Gastrocnemius medialis (tissue), 4 donors: ENCODE data around the gene USE1. TPM values are rescaled to one million over a fixed set of nuclear protein-coding genes. Genes with fewer than 3 reads are reported as not detected.

Experiments used
- ATAC-seq, 2 donors: fragments of 150-250 bp; one replicate each; pipeline ENCODE4 v1.9.1; 2016
- DNase-seq, 2 donors: peaks; one replicate each; pipeline ENCODE4 v3.0.0-alpha.2; 2019
- H3K27ac ChIP-seq, 4 donors: fragments of 200-600 bp; sonication (generic); 1 replicate in 1 of 4; 2 replicates in 3 of 4; pipeline ENCODE4 v1.5.1; 2016 to 2018; ENCODE audit warnings: mild to moderate bottlenecking in 2 of 4, moderate library complexity in 1 of 4
- H3K27me3 ChIP-seq, 3 donors: fragments of 200-600 bp; sonication (generic) in 2 of 3; 1 replicate in 1 of 3; 2 replicates in 2 of 3; pipeline versions ENCODE4 v1.5.1 to v1.6.0; 2016 to 2019; ENCODE audit warnings: mild to moderate bottlenecking in 1 of 3, moderate library complexity in 1 of 3
- H3K36me3 ChIP-seq, 2 donors: fragments of 200-600 bp; sonication (generic) in 1 of 2; one replicate each; pipeline ENCODE4 v1.5.1; 2017 to 2018
- H3K4me1 ChIP-seq, 2 donors: fragments of 200-600 bp; sonication (generic) in 1 of 2; one replicate each; pipeline ENCODE4 v1.5.1; 2016 to 2017; ENCODE audit warnings: mild to moderate bottlenecking in 2 of 2
- H3K4me3 ChIP-seq, 4 donors: fragments of 200-600 bp; sonication (generic) in 3 of 4; 1 replicate in 1 of 4; 2 replicates in 3 of 4; pipeline ENCODE4 v1.5.1; 2016 to 2019; ENCODE audit warnings: mild to moderate bottlenecking in 2 of 4
- H3K9me3 ChIP-seq, 3 donors: fragments of 200-600 bp; sonication (generic) in 2 of 3; 1 replicate in 1 of 3; 2 replicates in 2 of 3; pipeline ENCODE4 v1.5.1; 2016 to 2019
- POLR2A ChIP-seq, 2 donors: fragments of 450-650 bp; IDR thresholded peaks; one replicate each; pipeline ENCODE4 v1.6.1; 2017; ENCODE audit warnings: antibody characterized with exemption in 2 of 2, mild to moderate bottlenecking in 2 of 2, moderate library complexity in 2 of 2
- in situ Hi-C, 4 donors: fragments of 200-750 bp; cut with MboI; loops; one replicate each; pipeline versions ENCODE4 v1.15.0 to v1.8.0; 2017; ENCODE audit warnings: low sequenced_read_pairs in 4 of 4
- intact Hi-C: fragments of 100-400 bp; cut with DNase I; formaldehyde crosslinking; loops from one replicate; pipeline ENCODE4 v1.15.1; 2023; ENCODE audit warnings: low total_unique reads
- total RNA-seq, 4 donors: library from RNA; depleted of rRNA; stranded (reverse); fragments of >200 nt; gene quantifications; one replicate each; pipeline versions ENCODE4 v1.1.0 to v1.2.3, GENCODE V29; 2016
- TF ChIP-seq, protein P1 (sequence below), 5 experiments: fragments of 450-650 bp in 3 of 5; fragments of 200-600 bp in 2 of 5; sonication (generic) in 2 of 5; IDR thresholded peaks in 4 of 5; conservative IDR thresholded peaks in 1 of 5; 1 replicate in 4 of 5; 2 replicates in 1 of 5; pipeline ENCODE4 v1.5.1; 2016 to 2019; ENCODE audit warnings: antibody characterized with exemption in 5 of 5, mild to moderate bottlenecking in 3 of 5, moderate library complexity in 3 of 5

USE1 gene
- total RNA-seq, 4 donors from 2014 or later, result 14.1 to 39.9 (median 22.3) TPM

DNA sequence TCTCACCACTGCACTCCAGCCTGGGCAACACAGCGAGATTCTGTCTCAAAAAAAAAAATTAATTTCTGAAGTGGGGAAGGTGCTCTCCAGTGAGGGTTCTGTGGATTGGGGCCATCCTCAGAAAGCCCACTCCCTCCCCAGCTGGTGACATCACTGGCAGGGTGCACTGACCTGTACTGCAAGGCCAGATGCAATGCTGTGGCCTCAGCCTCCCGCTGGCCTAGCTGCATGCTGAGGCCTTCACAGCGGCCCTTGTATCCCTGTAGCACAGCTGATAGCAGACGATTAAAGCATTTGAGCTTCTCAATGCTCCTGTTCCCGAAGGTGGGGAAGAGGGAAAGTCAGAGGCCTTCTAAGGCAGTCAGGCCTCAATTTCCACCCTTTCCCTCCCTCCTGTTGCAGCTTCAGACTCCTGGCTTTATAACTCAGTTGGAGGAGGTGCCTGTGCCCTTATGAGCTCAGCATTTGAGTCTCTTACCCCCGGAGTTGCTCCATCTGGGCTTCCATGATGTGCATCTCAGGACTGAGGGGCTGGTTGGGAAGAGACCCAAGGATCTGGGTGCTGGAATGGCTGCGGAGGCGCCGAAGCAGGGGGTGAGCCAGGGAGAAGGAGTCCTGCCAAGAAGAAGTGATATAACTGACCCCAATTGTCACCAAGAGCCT is 44.1 kb downstream of the USE1 start:
- ATAC-seq (no peak), DNase-seq (no peak)
- Histone ChIP-seq H3K4me1 (no peaks in the 10 kb centered on the region), H3K9me3 (no peaks in the 10 kb centered on the region), H3K27ac (no peak overlapping the region), H3K36me3 (no peaks in the 10 kb centered on the region), H3K27me3 (no peaks in the 10 kb centered on the region), H3K4me3 (no peak overlapping the region)
- in situ Hi-C loops (no loop called here), intact Hi-C loops (no loop called here)
- TF ChIP-seq POLR2A (IDR thresholded peaks at IDR 0.05), result no peak
- TF ChIP-seq, protein P1, sequence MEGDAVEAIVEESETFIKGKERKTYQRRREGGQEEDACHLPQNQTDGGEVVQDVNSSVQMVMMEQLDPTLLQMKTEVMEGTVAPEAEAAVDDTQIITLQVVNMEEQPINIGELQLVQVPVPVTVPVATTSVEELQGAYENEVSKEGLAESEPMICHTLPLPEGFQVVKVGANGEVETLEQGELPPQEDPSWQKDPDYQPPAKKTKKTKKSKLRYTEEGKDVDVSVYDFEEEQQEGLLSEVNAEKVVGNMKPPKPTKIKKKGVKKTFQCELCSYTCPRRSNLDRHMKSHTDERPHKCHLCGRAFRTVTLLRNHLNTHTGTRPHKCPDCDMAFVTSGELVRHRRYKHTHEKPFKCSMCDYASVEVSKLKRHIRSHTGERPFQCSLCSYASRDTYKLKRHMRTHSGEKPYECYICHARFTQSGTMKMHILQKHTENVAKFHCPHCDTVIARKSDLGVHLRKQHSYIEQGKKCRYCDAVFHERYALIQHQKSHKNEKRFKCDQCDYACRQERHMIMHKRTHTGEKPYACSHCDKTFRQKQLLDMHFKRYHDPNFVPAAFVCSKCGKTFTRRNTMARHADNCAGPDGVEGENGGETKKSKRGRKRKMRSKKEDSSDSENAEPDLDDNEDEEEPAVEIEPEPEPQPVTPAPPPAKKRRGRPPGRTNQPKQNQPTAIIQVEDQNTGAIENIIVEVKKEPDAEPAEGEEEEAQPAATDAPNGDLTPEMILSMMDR (IDR thresholded peaks at IDR 0.05 in 4 of 5, conservative IDR thresholded peaks at IDR 0.05 in 1 of 5), result no peak

DNA sequence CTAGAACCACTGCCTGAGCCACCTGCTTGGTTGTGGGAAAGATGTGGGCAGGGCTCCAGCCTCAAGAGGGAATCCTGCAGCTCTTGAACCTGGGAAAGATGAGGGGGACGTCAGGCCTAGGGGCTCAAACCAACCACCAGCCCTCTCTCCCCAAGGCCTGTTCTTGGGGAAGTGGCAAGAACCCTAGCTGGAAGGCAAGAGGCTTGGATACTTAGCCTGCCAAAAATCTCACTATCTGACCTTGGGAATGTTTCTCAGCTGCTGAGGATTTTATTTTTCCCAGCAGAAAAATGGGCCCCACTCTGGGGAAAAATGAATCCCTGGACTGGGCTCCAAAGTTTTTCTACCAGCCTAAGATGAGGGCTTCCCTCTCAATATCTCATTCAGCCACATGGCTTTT is 44.8 kb downstream of the USE1 start:
- H3K4me3 ChIP-seq, result no peak overlapping the region
- no peak for ATAC-seq
- in situ Hi-C loops, result no loop called here

DNA sequence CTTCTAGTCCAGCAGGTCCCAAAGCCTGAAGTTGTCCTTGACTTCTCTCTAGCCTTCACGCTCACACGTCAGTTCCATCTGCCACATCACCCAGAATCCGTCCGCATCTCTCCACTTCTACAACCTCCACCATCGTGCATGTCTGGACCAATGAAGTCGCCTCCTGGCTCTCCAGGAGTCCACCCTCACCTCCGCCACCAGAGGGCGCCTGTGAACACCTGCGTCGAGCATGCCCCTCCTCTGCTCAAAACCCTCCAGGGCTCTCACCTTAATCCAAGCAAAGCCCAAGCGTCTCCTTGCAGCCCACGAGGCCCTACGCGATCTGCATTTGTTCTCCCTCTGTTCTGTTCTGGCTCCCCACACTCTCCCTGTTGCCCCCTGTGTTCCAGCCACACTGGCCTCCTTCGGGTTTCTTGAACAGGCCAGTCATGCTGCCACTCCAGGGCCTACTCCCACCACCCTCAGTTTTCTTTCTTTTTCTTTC is 45.7 kb downstream of the USE1 start:
- H3K4me3 ChIP-seq, result no peak overlapping the region
- intact Hi-C loops, result loop anchor here (1.0 kb wide), 2 partner anchors 21 to 42 kb away; partner anchors contain the start of gene ABHD8
- TF ChIP-seq, protein P1 (IDR thresholded peaks at IDR 0.05 in 4 of 5, conservative IDR thresholded peaks at IDR 0.05 in 1 of 5), result peak; percentile 76 to 94 (median 88)
- TF ChIP-seq POLR2A (IDR thresholded peaks at IDR 0.05), result no peak
- peak; percentile 57 to 77 for DNase-seq
- in situ Hi-C loops, result no loop called here
- no peaks in the 10 kb centered on the region for H3K36me3 ChIP-seq
- no peak overlapping the region for H3K27ac ChIP-seq
- ATAC-seq, result peak; percentile 92 to 98
- no peaks in the 10 kb centered on the region for H3K9me3 ChIP-seq
- no peaks in the 10 kb centered on the region for H3K4me1 ChIP-seq
- H3K27me3 ChIP-seq, result no peaks in the 10 kb centered on the region

More for the DNA sequence above, 44.8 kb downstream of the USE1 start:
- Histone ChIP-seq H3K27ac (no peak overlapping the region), H3K27me3 (no peaks in the 10 kb centered on the region), H3K36me3 (no peaks in the 10 kb centered on the region), H3K9me3 (no peaks in the 10 kb centered on the region), H3K4me1 (no peaks in the 10 kb centered on the region)
- TF ChIP-seq POLR2A (IDR thresholded peaks at IDR 0.05), result no peak
- TF ChIP-seq, protein P1 (IDR thresholded peaks at IDR 0.05 in 4 of 5, conservative IDR thresholded peaks at IDR 0.05 in 1 of 5), result no peak
- intact Hi-C loops, result no loop called here
- DNase-seq, result no peak

DNA sequence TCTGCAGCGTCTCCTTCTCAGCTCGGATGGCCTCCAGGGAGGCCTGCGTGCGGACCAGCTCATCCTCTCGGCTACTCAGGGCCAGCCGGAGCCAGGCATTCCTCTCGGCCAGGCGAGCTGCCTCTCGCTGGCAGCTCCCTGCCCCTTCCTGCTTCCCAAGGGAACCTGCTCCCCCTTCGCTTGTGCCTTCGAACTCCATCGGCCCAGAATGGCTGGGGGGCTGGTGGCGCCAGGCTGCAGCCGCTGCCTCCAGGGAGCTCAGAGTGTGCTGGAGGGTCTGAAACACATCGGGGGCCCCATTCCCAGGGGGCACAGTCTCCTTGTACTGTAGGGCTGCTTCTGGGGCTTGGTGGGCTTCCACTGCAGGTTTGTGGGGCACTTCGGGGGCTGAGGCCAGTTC is 47.4 kb downstream of the USE1 start:
- no peaks in the 10 kb centered on the region for H3K4me1 ChIP-seq
- in situ Hi-C loops, result no loop called here
- ATAC-seq, result no peak

More for the DNA sequence above, 47.4 kb downstream of the USE1 start:
- Histone ChIP-seq H3K36me3 (no peaks in the 10 kb centered on the region), H3K9me3 (no peaks in the 10 kb centered on the region), H3K27me3 (no peaks in the 10 kb centered on the region), H3K27ac (peak overlapping the region in 2 of 4 donors; percentile 8 to 70), H3K4me3 (peak overlapping the region in 2 of 4 donors; percentile 24 to 57)
- intact Hi-C loops, result no loop called here
- no peak for DNase-seq
- TF ChIP-seq POLR2A (IDR thresholded peaks at IDR 0.05), result no peak
- TF ChIP-seq, protein P1 (IDR thresholded peaks at IDR 0.05 in 4 of 5, conservative IDR thresholded peaks at IDR 0.05 in 1 of 5), result no peak
